Measurements from ENCODE around the gene RTKN.

RTKN gene

GRCh38 chr2:74384051-74384450 lies 57.7 kb downstream of the RTKN start:
- H3K27me3 ChIP-seq (ENCODE audit: low read length): no peaks in the 10 kb centered on the region

GRCh38 chr2:74383254-74383653 lies 58.5 kb downstream of the RTKN start:
- no peaks in the 10 kb centered on the region for H4K20me1 ChIP-seq (ENCODE audit: low read depth, low read length)
- H3K9me2 ChIP-seq (replicated peaks; ENCODE audit: insufficient read depth, low read length): no peaks in the 10 kb centered on the region
- H3K9ac ChIP-seq (ENCODE audit: low read length): no peak overlapping the region
- no peak overlapping the region for H2AFZ ChIP-seq (ENCODE audit: low read depth, low read length, severe bottlenecking)
- no peak for TF ChIP-seq EZH2phosphoT487 (conservative IDR thresholded peaks at IDR 0.05; ENCODE audit: low read length)
- TF ChIP-seq CTCF (IDR thresholded peaks at IDR 0.05; ENCODE audit: insufficient read depth, low read length, poor library complexity, severe bottlenecking): no peak
- H3K4me3 ChIP-seq (ENCODE audit: insufficient read depth, low read length, poor library complexity, severe bottlenecking): no peak overlapping the region
- no peaks in the 10 kb centered on the region for H3K9me3 ChIP-seq (ENCODE audit: insufficient read depth, low read length)
- H3K27ac ChIP-seq (ENCODE audit: low read depth, low read length): no peak overlapping the region
- H3K36me3 ChIP-seq (ENCODE audit: low read length): no peaks in the 10 kb centered on the region
- no peaks in the 10 kb centered on the region for H3K27me3 ChIP-seq (ENCODE audit: low read length)
- peaks cover 39% of the 10 kb centered on the region for H3K79me2 ChIP-seq (ENCODE audit: insufficient read depth, low read length)
- H3F3A ChIP-seq (ENCODE audit: insufficient read depth): no peaks in the 10 kb centered on the region
- H3K4me2 ChIP-seq (ENCODE audit: low read depth, low read length, poor library complexity, severe bottlenecking): no peak overlapping the region

More at GRCh38 chr2:74384051-74384450, 57.7 kb downstream of the RTKN start:
- Histone ChIP-seq H3K27ac (ENCODE audit: low read depth, low read length) (no peak overlapping the region), H3K36me3 (ENCODE audit: low read length) (no peaks in the 10 kb centered on the region), H4K20me1 (ENCODE audit: low read depth, low read length) (no peaks in the 10 kb centered on the region), H3F3A (ENCODE audit: insufficient read depth) (no peaks in the 10 kb centered on the region), H3K4me2 (ENCODE audit: low read depth, low read length, poor library complexity, severe bottlenecking) (no peak overlapping the region), H3K9ac (ENCODE audit: low read length) (no peak overlapping the region), H2AFZ (ENCODE audit: low read depth, low read length, severe bottlenecking) (no peak overlapping the region), H3K9me2 (replicated peaks; ENCODE audit: insufficient read depth, low read length) (no peaks in the 10 kb centered on the region), H3K79me2 (ENCODE audit: insufficient read depth, low read length) (peaks cover 43% of the 10 kb centered on the region), H3K4me3 (ENCODE audit: insufficient read depth, low read length, poor library complexity, severe bottlenecking) (no peak overlapping the region), H3K9me3 (ENCODE audit: insufficient read depth, low read length) (no peaks in the 10 kb centered on the region)
- TF ChIP-seq CTCF (IDR thresholded peaks at IDR 0.05; ENCODE audit: insufficient read depth, low read length, poor library complexity, severe bottlenecking) (no peak), EZH2phosphoT487 (conservative IDR thresholded peaks at IDR 0.05; ENCODE audit: low read length) (no peak)

GRCh38 chr2:74381751-74382150 lies 60.0 kb downstream of the RTKN start:
- Histone ChIP-seq H3K9me2 (replicated peaks; ENCODE audit: insufficient read depth, low read length) (no peaks in the 10 kb centered on the region), H2AFZ (ENCODE audit: low read depth, low read length, severe bottlenecking) (no peak overlapping the region), H3K9me3 (ENCODE audit: insufficient read depth, low read length) (no peaks in the 10 kb centered on the region), H3K36me3 (ENCODE audit: low read length) (no peaks in the 10 kb centered on the region), H3K27ac (ENCODE audit: low read depth, low read length) (no peak overlapping the region), H3K27me3 (ENCODE audit: low read length) (no peaks in the 10 kb centered on the region), H3F3A (ENCODE audit: insufficient read depth) (no peaks in the 10 kb centered on the region), H3K79me2 (ENCODE audit: insufficient read depth, low read length) (peaks cover 28% of the 10 kb centered on the region), H3K4me3 (ENCODE audit: insufficient read depth, low read length, poor library complexity, severe bottlenecking) (no peak overlapping the region), H3K4me2 (ENCODE audit: low read depth, low read length, poor library complexity, severe bottlenecking) (no peak overlapping the region), H3K9ac (ENCODE audit: low read length) (no peak overlapping the region), H4K20me1 (ENCODE audit: low read depth, low read length) (no peaks in the 10 kb centered on the region)
- TF ChIP-seq EZH2phosphoT487 (conservative IDR thresholded peaks at IDR 0.05; ENCODE audit: low read length) (no peak), CTCF (IDR thresholded peaks at IDR 0.05; ENCODE audit: insufficient read depth, low read length, poor library complexity, severe bottlenecking) (no peak)

All from SU-DHL-6 (cell line).